Measurements from ENCODE around the gene ABCA12. TPM values are rescaled to one million over a fixed set of nuclear protein-coding genes. Genes with fewer than 3 reads are reported as not detected.

ABCA12 gene
- polyA plus RNA-seq, 1 experiment, result 0.04 TPM

DNA sequence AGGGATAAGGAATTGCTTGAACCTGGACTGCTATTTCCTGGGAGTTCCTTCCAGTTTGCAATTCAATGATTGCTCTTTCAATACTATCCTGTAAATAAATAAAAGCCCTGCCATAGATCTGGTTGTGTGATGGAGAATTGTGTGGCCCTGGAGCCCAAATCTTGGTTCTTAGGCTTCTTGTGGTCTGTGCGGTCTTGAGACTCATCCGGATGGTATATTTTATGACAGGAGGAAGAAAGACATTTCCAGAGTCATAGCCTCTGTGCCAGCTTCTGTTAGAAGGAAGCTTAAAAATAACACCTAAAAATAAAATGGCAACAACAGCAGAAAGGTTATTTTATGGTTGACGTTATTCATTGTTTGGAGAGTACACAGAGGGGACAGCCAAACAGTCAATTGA lies 137.7 kb downstream of the ABCA12 start:
- no peaks in the 10 kb centered on the region for H3K27me3 ChIP-seq (ENCODE audit: control insufficient read depth, insufficient read depth, low read length)
- ChIA-PET POLR2A (no interaction called here), CTCF (no interaction called here)
- H3K4me3 ChIP-seq (ENCODE audit: low read depth, low read length), result no peak overlapping the region
- H3K27ac ChIP-seq (ENCODE audit: low read depth, low read length), result no peak overlapping the region
- TF ChIP-seq, protein P1, sequence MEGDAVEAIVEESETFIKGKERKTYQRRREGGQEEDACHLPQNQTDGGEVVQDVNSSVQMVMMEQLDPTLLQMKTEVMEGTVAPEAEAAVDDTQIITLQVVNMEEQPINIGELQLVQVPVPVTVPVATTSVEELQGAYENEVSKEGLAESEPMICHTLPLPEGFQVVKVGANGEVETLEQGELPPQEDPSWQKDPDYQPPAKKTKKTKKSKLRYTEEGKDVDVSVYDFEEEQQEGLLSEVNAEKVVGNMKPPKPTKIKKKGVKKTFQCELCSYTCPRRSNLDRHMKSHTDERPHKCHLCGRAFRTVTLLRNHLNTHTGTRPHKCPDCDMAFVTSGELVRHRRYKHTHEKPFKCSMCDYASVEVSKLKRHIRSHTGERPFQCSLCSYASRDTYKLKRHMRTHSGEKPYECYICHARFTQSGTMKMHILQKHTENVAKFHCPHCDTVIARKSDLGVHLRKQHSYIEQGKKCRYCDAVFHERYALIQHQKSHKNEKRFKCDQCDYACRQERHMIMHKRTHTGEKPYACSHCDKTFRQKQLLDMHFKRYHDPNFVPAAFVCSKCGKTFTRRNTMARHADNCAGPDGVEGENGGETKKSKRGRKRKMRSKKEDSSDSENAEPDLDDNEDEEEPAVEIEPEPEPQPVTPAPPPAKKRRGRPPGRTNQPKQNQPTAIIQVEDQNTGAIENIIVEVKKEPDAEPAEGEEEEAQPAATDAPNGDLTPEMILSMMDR (IDR thresholded peaks at IDR 0.05; ENCODE audit: low read depth, low read length), result no peak
- no peak for DNase-seq (ENCODE audit: low read depth, low spot score)
- no peaks in the 10 kb centered on the region for H3K9me3 ChIP-seq (ENCODE audit: control insufficient read depth, insufficient read depth, low read length)

DNA sequence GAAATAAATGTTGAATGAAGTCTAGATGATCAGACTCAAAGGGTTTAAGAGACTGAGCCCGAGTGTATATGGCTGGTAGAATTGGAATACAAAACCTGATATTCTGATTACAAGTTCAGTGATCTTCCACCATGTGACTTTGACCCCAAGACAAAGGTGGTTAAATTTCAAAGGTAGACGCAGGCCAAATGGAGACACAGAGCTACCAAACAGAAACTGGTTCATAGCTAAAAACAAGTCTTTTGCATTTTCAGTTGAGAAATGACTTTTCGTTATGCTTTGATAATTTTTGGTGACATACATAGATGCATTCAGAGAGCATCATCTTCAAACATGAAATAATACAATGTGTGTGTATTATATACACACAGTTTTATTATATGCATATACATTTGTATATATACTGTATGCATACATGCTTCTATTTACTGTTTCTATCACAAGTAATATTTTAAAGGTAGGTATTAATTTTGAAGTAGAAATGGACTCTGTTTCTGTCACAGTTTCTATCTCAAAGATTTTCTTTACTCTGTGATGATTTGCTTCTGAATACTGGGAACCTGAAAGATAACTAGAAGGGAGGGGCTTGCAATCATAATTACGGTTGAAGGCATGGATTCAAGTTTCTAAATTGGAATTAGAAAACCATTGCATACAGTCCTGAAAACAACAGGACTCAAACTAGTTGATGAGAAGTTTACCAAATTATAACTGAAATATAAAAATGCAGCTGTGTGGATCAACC lies 142.3 kb downstream of the ABCA12 start:
- ChIA-PET POLR2A (no interaction called here), CTCF (interaction anchor here (1.8 kb wide), 1 partner anchor 9 kb away, joined by 5 read pairs; no protein-coding TSS in a partner anchor)
- no peak for DNase-seq (ENCODE audit: low read depth, low spot score)
- no peaks in the 10 kb centered on the region for H3K27me3 ChIP-seq (ENCODE audit: control insufficient read depth, insufficient read depth, low read length)
- no peak overlapping the region for H3K27ac ChIP-seq (ENCODE audit: low read depth, low read length)
- no peak overlapping the region for H3K4me3 ChIP-seq (ENCODE audit: low read depth, low read length)
- H3K9me3 ChIP-seq (ENCODE audit: control insufficient read depth, insufficient read depth, low read length), result no peaks in the 10 kb centered on the region
- TF ChIP-seq, protein P1 (IDR thresholded peaks at IDR 0.05; ENCODE audit: low read depth, low read length), result no peak

DNA sequence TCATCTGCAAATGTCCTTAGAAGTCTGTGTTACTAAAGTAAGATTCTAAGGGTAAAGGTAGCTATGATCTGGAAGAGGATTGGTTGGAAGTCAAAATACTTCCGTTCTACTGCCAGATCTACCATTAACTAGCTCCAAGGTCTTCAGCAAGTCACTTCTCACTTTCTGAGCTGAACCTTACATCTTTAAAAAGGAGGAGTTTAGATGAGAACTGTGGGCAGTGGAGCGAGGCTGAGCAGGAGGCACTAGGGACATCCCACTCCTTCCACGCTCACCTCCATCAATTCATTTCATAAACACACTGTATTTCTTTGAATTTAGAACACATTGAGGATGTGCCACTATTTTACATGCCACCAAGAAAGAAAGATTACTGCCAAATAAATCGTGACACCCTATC lies 143.0 kb downstream of the ABCA12 start:
- CTCF ChIA-PET, result interaction anchor here (1.8 kb wide), 1 partner anchor 10 kb away, joined by 5 read pairs; no protein-coding TSS in a partner anchor
- Histone ChIP-seq H3K27ac (ENCODE audit: low read depth, low read length) (no peak overlapping the region), H3K4me3 (ENCODE audit: low read depth, low read length) (no peak overlapping the region), H3K27me3 (ENCODE audit: control insufficient read depth, insufficient read depth, low read length) (no peaks in the 10 kb centered on the region), H3K9me3 (ENCODE audit: control insufficient read depth, insufficient read depth, low read length) (no peaks in the 10 kb centered on the region)
- POLR2A ChIA-PET, result no interaction called here
- DNase-seq (ENCODE audit: low read depth, low spot score), result no peak
- TF ChIP-seq, protein P1 (IDR thresholded peaks at IDR 0.05; ENCODE audit: low read depth, low read length), result no peak

DNA sequence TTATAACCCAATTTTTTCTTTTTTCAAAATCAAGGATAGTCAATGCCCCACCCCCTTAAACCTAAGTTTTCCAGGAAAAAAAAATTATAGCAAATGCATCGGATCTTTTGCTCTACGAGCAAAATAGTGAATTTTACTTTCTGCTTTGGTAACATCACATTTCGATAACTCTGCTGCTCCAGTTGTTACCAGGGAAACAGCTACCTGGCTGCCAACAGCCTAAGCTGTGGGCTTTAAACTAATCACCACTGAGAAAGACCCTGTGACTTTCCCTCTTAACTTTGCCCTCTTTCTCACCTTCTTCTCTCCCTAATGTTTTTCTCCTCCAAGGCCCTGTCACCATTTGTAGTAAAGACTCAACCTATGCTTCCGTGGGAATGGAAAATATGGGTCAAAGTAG lies 145.5 kb downstream of the ABCA12 start:
- TF ChIP-seq, protein P1 (IDR thresholded peaks at IDR 0.05; ENCODE audit: low read depth, low read length), result no peak
- ChIA-PET POLR2A (no interaction called here), CTCF (no interaction called here)
- DNase-seq (ENCODE audit: low read depth, low spot score), result no peak
- H3K4me3 ChIP-seq (ENCODE audit: low read depth, low read length), result no peak overlapping the region
- no peaks in the 10 kb centered on the region for H3K27me3 ChIP-seq (ENCODE audit: control insufficient read depth, insufficient read depth, low read length)
- H3K27ac ChIP-seq (ENCODE audit: low read depth, low read length), result no peak overlapping the region
- H3K9me3 ChIP-seq (ENCODE audit: control insufficient read depth, insufficient read depth, low read length), result no peaks in the 10 kb centered on the region

DNA sequence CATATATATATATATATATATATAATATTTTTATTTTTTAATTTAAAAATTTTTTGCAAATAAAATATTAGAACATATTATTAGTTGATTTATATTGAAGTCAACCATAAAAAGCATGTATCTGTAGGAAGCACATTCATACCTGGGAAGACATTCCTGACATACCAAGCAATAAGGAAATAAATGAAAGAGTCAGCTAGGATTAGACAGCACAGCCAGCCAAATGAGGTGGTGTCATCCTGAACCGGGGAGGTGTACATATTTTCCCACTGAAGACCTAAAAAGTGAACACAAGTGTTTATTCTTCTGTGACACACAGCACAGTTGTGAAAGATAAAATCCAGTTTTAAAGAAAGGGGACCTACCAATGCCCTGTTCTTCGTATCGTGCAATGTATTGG lies 149.2 kb downstream of the ABCA12 start:
- Histone ChIP-seq H3K4me3 (ENCODE audit: low read depth, low read length) (no peak overlapping the region), H3K27ac (ENCODE audit: low read depth, low read length) (no peak overlapping the region), H3K9me3 (ENCODE audit: control insufficient read depth, insufficient read depth, low read length) (no peaks in the 10 kb centered on the region), H3K27me3 (ENCODE audit: control insufficient read depth, insufficient read depth, low read length) (no peaks in the 10 kb centered on the region)
- ChIA-PET POLR2A (no interaction called here), CTCF (no interaction called here)
- DNase-seq (ENCODE audit: low read depth, low spot score), result no peak
- TF ChIP-seq, protein P1 (IDR thresholded peaks at IDR 0.05; ENCODE audit: low read depth, low read length), result no peak
